ENCODE results near the gene ADAMTSL3. TPM values are rescaled to one million over a fixed set of nuclear protein-coding genes. Genes with fewer than 3 reads are reported as not detected.

The ADAMTSL3 gene
- total RNA-seq, 1 experiment from 2014 or later = 0.05 TPM

DNA sequence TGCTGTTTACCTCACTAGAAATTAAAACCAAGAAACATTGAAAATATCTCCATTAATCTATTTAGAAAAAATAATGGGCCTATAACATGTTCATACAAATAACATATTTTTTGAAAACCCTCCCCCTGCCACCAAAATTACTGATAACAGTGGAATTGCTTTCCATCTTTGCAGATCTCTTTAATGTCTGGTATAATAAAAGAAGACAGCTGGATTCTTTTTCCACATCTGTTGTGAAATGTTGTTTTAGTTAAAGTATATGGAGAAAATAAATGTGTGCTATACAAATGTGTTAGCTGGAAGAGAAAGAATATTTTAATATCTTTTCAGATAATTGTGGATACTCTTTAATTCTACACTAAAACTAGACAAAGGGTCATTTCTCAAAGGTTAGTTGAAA is 330.7 kb downstream of the ADAMTSL3 start:
- TF ChIP-seq ELF1 (IDR thresholded peaks at IDR 0.05; ENCODE audit: borderline replicate concordance, low read depth) = no peak
- no peak for TF ChIP-seq ZNF274 (IDR thresholded peaks at IDR 0.05; ENCODE audit: low read depth, low read length)
- TF ChIP-seq RAD21 (IDR thresholded peaks at IDR 0.05; ENCODE audit: low read depth) = no peak
- TF ChIP-seq CBX3 (IDR thresholded peaks at IDR 0.05; ENCODE audit: low read depth) = no peak
- TF ChIP-seq TCF7L2 (IDR thresholded peaks at IDR 0.05; ENCODE audit: borderline replicate concordance, extremely low read depth, insufficient read depth, insufficient read length) = no peak
- TF ChIP-seq, protein P1, sequence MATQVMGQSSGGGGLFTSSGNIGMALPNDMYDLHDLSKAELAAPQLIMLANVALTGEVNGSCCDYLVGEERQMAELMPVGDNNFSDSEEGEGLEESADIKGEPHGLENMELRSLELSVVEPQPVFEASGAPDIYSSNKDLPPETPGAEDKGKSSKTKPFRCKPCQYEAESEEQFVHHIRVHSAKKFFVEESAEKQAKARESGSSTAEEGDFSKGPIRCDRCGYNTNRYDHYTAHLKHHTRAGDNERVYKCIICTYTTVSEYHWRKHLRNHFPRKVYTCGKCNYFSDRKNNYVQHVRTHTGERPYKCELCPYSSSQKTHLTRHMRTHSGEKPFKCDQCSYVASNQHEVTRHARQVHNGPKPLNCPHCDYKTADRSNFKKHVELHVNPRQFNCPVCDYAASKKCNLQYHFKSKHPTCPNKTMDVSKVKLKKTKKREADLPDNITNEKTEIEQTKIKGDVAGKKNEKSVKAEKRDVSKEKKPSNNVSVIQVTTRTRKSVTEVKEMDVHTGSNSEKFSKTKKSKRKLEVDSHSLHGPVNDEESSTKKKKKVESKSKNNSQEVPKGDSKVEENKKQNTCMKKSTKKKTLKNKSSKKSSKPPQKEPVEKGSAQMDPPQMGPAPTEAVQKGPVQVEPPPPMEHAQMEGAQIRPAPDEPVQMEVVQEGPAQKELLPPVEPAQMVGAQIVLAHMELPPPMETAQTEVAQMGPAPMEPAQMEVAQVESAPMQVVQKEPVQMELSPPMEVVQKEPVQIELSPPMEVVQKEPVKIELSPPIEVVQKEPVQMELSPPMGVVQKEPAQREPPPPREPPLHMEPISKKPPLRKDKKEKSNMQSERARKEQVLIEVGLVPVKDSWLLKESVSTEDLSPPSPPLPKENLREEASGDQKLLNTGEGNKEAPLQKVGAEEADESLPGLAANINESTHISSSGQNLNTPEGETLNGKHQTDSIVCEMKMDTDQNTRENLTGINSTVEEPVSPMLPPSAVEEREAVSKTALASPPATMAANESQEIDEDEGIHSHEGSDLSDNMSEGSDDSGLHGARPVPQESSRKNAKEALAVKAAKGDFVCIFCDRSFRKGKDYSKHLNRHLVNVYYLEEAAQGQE (IDR thresholded peaks at IDR 0.05; ENCODE audit: low read depth) = no peak
- TF ChIP-seq EZH2 (IDR thresholded peaks at IDR 0.05) = no peak
- TF ChIP-seq JUND (IDR thresholded peaks at IDR 0.05) = no peak
- no peak for TF ChIP-seq CEBPB (IDR thresholded peaks at IDR 0.05; ENCODE audit: low read depth)
- no peak for TF ChIP-seq YY1 (IDR thresholded peaks at IDR 0.05; ENCODE audit: extremely low read depth, insufficient replicate concordance, low read depth, low read length)
- TF ChIP-seq, protein P2, sequence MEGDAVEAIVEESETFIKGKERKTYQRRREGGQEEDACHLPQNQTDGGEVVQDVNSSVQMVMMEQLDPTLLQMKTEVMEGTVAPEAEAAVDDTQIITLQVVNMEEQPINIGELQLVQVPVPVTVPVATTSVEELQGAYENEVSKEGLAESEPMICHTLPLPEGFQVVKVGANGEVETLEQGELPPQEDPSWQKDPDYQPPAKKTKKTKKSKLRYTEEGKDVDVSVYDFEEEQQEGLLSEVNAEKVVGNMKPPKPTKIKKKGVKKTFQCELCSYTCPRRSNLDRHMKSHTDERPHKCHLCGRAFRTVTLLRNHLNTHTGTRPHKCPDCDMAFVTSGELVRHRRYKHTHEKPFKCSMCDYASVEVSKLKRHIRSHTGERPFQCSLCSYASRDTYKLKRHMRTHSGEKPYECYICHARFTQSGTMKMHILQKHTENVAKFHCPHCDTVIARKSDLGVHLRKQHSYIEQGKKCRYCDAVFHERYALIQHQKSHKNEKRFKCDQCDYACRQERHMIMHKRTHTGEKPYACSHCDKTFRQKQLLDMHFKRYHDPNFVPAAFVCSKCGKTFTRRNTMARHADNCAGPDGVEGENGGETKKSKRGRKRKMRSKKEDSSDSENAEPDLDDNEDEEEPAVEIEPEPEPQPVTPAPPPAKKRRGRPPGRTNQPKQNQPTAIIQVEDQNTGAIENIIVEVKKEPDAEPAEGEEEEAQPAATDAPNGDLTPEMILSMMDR (IDR thresholded peaks at IDR 0.05 in 2 of 3, conservative IDR thresholded peaks at IDR 0.05 in 1 of 3; ENCODE audit: borderline replicate concordance in 1 of 3, insufficient read depth in 1 of 3, low read depth in 2 of 3, low read length in 2 of 3) = no peak
- TF ChIP-seq, protein P3, sequence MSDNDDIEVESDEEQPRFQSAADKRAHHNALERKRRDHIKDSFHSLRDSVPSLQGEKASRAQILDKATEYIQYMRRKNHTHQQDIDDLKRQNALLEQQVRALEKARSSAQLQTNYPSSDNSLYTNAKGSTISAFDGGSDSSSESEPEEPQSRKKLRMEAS (IDR thresholded peaks at IDR 0.05) = no peak
- no peak for TF ChIP-seq POLR2A (IDR thresholded peaks at IDR 0.05; ENCODE audit: borderline replicate concordance, extremely low read depth, insufficient read depth, insufficient read length)
- TF ChIP-seq SIN3A (IDR thresholded peaks at IDR 0.05; ENCODE audit: low read depth) = no peak
- TF ChIP-seq EGR1 (IDR thresholded peaks at IDR 0.05; ENCODE audit: low read depth) = no peak
- ATAC-seq (no peak), DNase-seq (ENCODE audit: low read depth, low spot score) (no peak)
- no peak overlapping the region for H3K4me2 ChIP-seq (ENCODE audit: low read length)
- H3K79me2 ChIP-seq (ENCODE audit: insufficient read depth, low read length) = no peaks in the 10 kb centered on the region
- H3K9me2 ChIP-seq (ENCODE audit: insufficient read depth) = no peaks in the 10 kb centered on the region
- no peaks in the 10 kb centered on the region for H3K9me3 ChIP-seq (ENCODE audit: control insufficient read depth in 1 of 2, insufficient read depth in 1 of 2, low read depth in 1 of 2, low read length in 2 of 2)
- no TSS peak for BruUV-seq (replicated peaks)
- no peaks in the 10 kb centered on the region for H3K4me1 ChIP-seq (ENCODE audit: control insufficient read depth in 1 of 2, insufficient read depth in 2 of 2, low read length in 2 of 2)
- ChIA-PET POLR2A (no interaction called here), RAD21 (ENCODE audit: low non-redundant PET in 1 of 2, low total read pairs in 2 of 2, uncharacterized antibody in 2 of 2, unreplicated experiment in 2 of 2) (interaction anchor here in 1 of 2 experiments (0.6 kb wide), 1 partner anchor 1703 kb away, joined by 3 read pairs; no protein-coding TSS in a partner anchor), CTCF (interaction anchor here (1.7 kb wide), 1 partner anchor 9 kb away, joined by 6 read pairs; no protein-coding TSS in a partner anchor)
- no peak overlapping the region for H3K9ac ChIP-seq (ENCODE audit: low read length)
- no peak overlapping the region for H3K4me3 ChIP-seq (replicated peaks in 1 of 2; ENCODE audit: low read depth in 1 of 2, low read length in 2 of 2)
- no peak overlapping the region for H3K27ac ChIP-seq (ENCODE audit: low read depth, low read length)
- no peaks in the 10 kb centered on the region for H3K36me3 ChIP-seq (ENCODE audit: control insufficient read depth in 1 of 2, insufficient read depth in 2 of 2, low read length in 2 of 2)
- intact Hi-C loops (cut with micrococcal nuclease) = no loop called here
- no peaks in the 10 kb centered on the region for H4K20me1 ChIP-seq (ENCODE audit: insufficient read depth)
- peaks cover 6% of the 10 kb centered on the region; the same call in 1 of the 2 replicates for H3K27me3 ChIP-seq (ENCODE audit: insufficient read depth, low read length)
- H2AFZ ChIP-seq (ENCODE audit: low read depth, low read length, poor library complexity, severe bottlenecking) = no peak overlapping the region

Measured in HCT116 (cell line).